IMR-90 (cell line): Measurements from ENCODE around the gene PODXL2. TPM values are rescaled to one million over a fixed set of nuclear protein-coding genes. Genes with fewer than 3 reads are reported as not detected.
A peak's percentile ranks its signal among the peaks of the same experiment; 100 is the strongest.

Experiments
- ATAC-seq: fragments of 200-7000 bp; cut with Tn5 transposase; 2 replicates; pipeline ENCODE4 v1.9.1; 2020; ENCODE audit warnings: low read depth, mild to moderate bottlenecking, moderate library complexity
- BruUV-seq: library from RNA; stranded (reverse); fragments of 400-500 nt; replicated peaks from 2 replicates; lab custom pipeline; 2021; lab: Mats Ljungman, UMichigan
- CTCF ChIA-PET: fragments of 300-600 bp; formaldehyde crosslinking; extraction: SDS; loops from one replicate; lab custom pipeline; 2021; ENCODE audit warnings: antibody characterized with exemption; lab: Yijun Ruan, JAX
- POLR2A ChIA-PET: fragments of 300-600 bp; sonication (Branson Sonifier 250); formaldehyde crosslinking; loops from one replicate; lab custom pipeline; 2022; ENCODE audit warnings: antibody characterized with exemption; ENCODE audit not compliant: unreplicated experiment; lab: Charles Lee
- DNase-seq: peaks from one replicate; pipeline ENCODE4 v3.0.0; 2013
- H2AFZ ChIP-seq: replicated peaks from 2 replicates; pipeline ENCODE3; 2013; ENCODE audit warnings: low read length, mild to moderate bottlenecking; ENCODE audit not compliant: poor library complexity
- H2AK5ac ChIP-seq: 2 replicates; pipeline ENCODE4 v1.6.1; 2013; ENCODE audit warnings: low read depth, low read length, inconsistent platforms
- H2AK9ac ChIP-seq: replicated peaks from 2 replicates; pipeline ENCODE3; 2013; ENCODE audit warnings: mild to moderate bottlenecking, low read depth, low read length, moderate library complexity; ENCODE audit not compliant: poor library complexity
- H2BK120ac ChIP-seq: 2 replicates; pipeline ENCODE4 v1.6.1; 2013; ENCODE audit warnings: low read depth, low read length, inconsistent platforms
- H2BK15ac ChIP-seq: 3 replicates; pipeline ENCODE4 v1.6.1; 2013; ENCODE audit warnings: low read depth, low read length, inconsistent platforms
- H2BK20ac ChIP-seq: 2 replicates; pipeline ENCODE4 v1.6.1; 2013; ENCODE audit warnings: low read depth, mild to moderate bottlenecking, inconsistent platforms, low read length, moderate library complexity
- H2BK5ac ChIP-seq: 2 replicates; pipeline ENCODE4 v1.6.1; 2013; ENCODE audit warnings: mild to moderate bottlenecking, low read depth, low read length, inconsistent platforms; ENCODE audit not compliant: poor library complexity, severe bottlenecking
- H3K14ac ChIP-seq: replicated peaks from 2 replicates; pipeline ENCODE4 v1.6.1; 2013; ENCODE audit warnings: low read depth, low read length, inconsistent platforms
- H3K18ac ChIP-seq: 2 replicates; pipeline ENCODE4 v1.6.1; 2013; ENCODE audit warnings: low read depth, low read length, control low read depth
- H3K23ac ChIP-seq: 2 replicates; pipeline ENCODE4 v1.6.1; 2013; ENCODE audit warnings: low read depth, low read length, inconsistent platforms
- H3K27ac ChIP-seq: 2 replicates; pipeline ENCODE4 v1.5.1; 2013; ENCODE audit warnings: mild to moderate bottlenecking, control low read depth, low read length; ENCODE audit not compliant: insufficient read depth
- H3K27me3 ChIP-seq: 2 replicates; pipeline ENCODE4 v1.6.1; 2013; ENCODE audit warnings: low read length; ENCODE audit not compliant: control insufficient read depth, insufficient read depth
- H3K36me3 ChIP-seq: 2 replicates; pipeline ENCODE4 v1.6.1; 2013; ENCODE audit warnings: low read length, mixed read lengths; ENCODE audit not compliant: control insufficient read depth, insufficient read depth
- H3K4ac ChIP-seq: 2 replicates; pipeline ENCODE4 v1.6.1; 2013; ENCODE audit warnings: low read depth, low read length, inconsistent platforms
- H3K4me1 ChIP-seq: 2 replicates; pipeline ENCODE4 v1.6.1; 2013; ENCODE audit warnings: low read length, mixed read lengths; ENCODE audit not compliant: control insufficient read depth, insufficient read depth
- H3K4me2 ChIP-seq: 2 replicates; pipeline ENCODE4 v1.6.1; 2013; ENCODE audit warnings: low read depth, mild to moderate bottlenecking, control low read depth, low read length, moderate library complexity
- H3K4me3 ChIP-seq: 2 replicates; pipeline ENCODE4 v1.5.1; 2013; ENCODE audit warnings: low read depth, mild to moderate bottlenecking, control low read depth, low read length, moderate library complexity; ENCODE audit not compliant: insufficient read depth
- H3K56ac ChIP-seq: 2 replicates; pipeline ENCODE4 v1.6.1; 2013; ENCODE audit warnings: low read length, inconsistent platforms; ENCODE audit not compliant: insufficient read depth; ENCODE audit errors: extremely low read depth
- H3K79me1 ChIP-seq, 2 experiments: 2 replicates each; pipeline ENCODE4 v1.6.1; 2013; ENCODE audit warnings: low read length in 2 of 2, inconsistent platforms in 1 of 2, low read depth in 1 of 2
- H3K9ac ChIP-seq: 2 replicates; pipeline ENCODE4 v1.6.1; 2013; ENCODE audit warnings: low read depth, low read length, control low read depth
- H3K9me1 ChIP-seq: 2 replicates; pipeline ENCODE4 v1.6.1; 2013; ENCODE audit warnings: low read length, inconsistent platforms; ENCODE audit not compliant: insufficient read depth
- H3K9me3 ChIP-seq: 2 replicates; pipeline ENCODE4 v1.6.1; 2013; ENCODE audit warnings: low read length; ENCODE audit not compliant: control insufficient read depth, insufficient read depth
- H4K20me1 ChIP-seq: 2 replicates; pipeline ENCODE4 v1.6.1; 2013; ENCODE audit warnings: low read length, inconsistent platforms; ENCODE audit not compliant: insufficient read depth
- H4K5ac ChIP-seq: 2 replicates; pipeline ENCODE4 v1.6.1; 2013; ENCODE audit warnings: mild to moderate bottlenecking, low read depth, low read length, control low read depth
- H4K8ac ChIP-seq, 2 experiments: 2 replicates each; pipeline ENCODE4 v1.6.1; 2013; ENCODE audit warnings: low read depth in 2 of 2, low read length in 2 of 2, control low read depth in 1 of 2, inconsistent platforms in 1 of 2
- H4K91ac ChIP-seq: 2 replicates; pipeline ENCODE4 v1.6.1; 2013; ENCODE audit warnings: low read depth, low read length, inconsistent platforms; ENCODE audit not compliant: insufficient read depth
- BHLHE40 ChIP-seq: fragments of 150-350 bp; IDR thresholded peaks from 2 replicates; pipeline ENCODE4 v1.6.1; 2016; ENCODE audit warnings: mild to moderate bottlenecking, low read depth, low read length
- CEBPB ChIP-seq: IDR thresholded peaks from 2 replicates; pipeline ENCODE4 v1.6.1; 2012; ENCODE audit warnings: low read depth, low read length, improper control_type of control experiment
- CHD1 ChIP-seq: IDR thresholded peaks from 2 replicates; pipeline ENCODE4 v1.6.1; 2012; ENCODE audit warnings: low read depth, low read length, improper control_type of control experiment
- FOS ChIP-seq: fragments of 150-350 bp; IDR thresholded peaks from 2 replicates; pipeline ENCODE4 v1.6.1; 2016; ENCODE audit warnings: low read depth, low read length
- MAFK ChIP-seq: IDR thresholded peaks from 2 replicates; pipeline ENCODE4 v1.6.1; 2012; ENCODE audit warnings: low read depth, low read length, improper control_type of control experiment
- MAZ ChIP-seq: IDR thresholded peaks from 2 replicates; pipeline ENCODE4 v1.6.1; 2012; ENCODE audit warnings: low read depth, mild to moderate bottlenecking, low read length, improper control_type of control experiment, moderate library complexity, borderline replicate concordance
- MXI1 ChIP-seq: IDR thresholded peaks from 2 replicates; pipeline ENCODE4 v1.6.1; 2012; ENCODE audit warnings: low read depth, mild to moderate bottlenecking, low read length, moderate library complexity, borderline replicate concordance
- NFE2L2 ChIP-seq: fragments of 150-350 bp; IDR thresholded peaks from 2 replicates; pipeline ENCODE4 v1.6.1; 2016; ENCODE audit warnings: low read depth, mild to moderate bottlenecking, low read length
- POLR2A ChIP-seq: IDR thresholded peaks from 2 replicates; pipeline ENCODE4 v1.6.1; 2012; ENCODE audit warnings: mild to moderate bottlenecking, low read depth, low read length
- RAD21 ChIP-seq: IDR thresholded peaks from 2 replicates; pipeline ENCODE4 v1.6.1; 2012; ENCODE audit warnings: low read length, improper control_type of control experiment
- RCOR1 ChIP-seq: IDR thresholded peaks from 2 replicates; pipeline ENCODE4 v1.6.1; 2012; ENCODE audit warnings: mild to moderate bottlenecking, low read length, improper control_type of control experiment; ENCODE audit not compliant: insufficient replicate concordance
- RFX5 ChIP-seq: IDR thresholded peaks from 2 replicates; pipeline ENCODE4 v1.8.0; 2012; ENCODE audit warnings: low read depth, mild to moderate bottlenecking, low read length, moderate library complexity
- SMC3 ChIP-seq: fragments of 150-350 bp; IDR thresholded peaks from 2 replicates; pipeline ENCODE4 v1.6.1; 2016; ENCODE audit warnings: low read depth, mild to moderate bottlenecking, antibody characterized with exemption, low read length, moderate library complexity
- WGBS, 2 experiments: methylation state at CpG; one replicate each; pipeline versions ENCODE4 v1.1.5 to v1.1.7; 2013; ENCODE audit warnings: missing lambda C conversion rate in 2 of 2; ENCODE audit not compliant: insufficient read length in 1 of 2; ENCODE audit errors: extremely low coverage in 2 of 2; 5-methylcytosine and 5-hydroxymethylcytosine counted together
- dilution Hi-C: fragments of 300-500 bp; cut with HindIII; formaldehyde crosslinking; loops from one replicate; pipeline ENCODE4 v1.14.3; 2018; ENCODE audit warnings: low sequenced_read_pairs; ENCODE audit not compliant: unreplicated experiment
- in situ Hi-C: fragments of 300-500 bp; cut with MboI; formaldehyde crosslinking; loops from 3 replicates; pipeline ENCODE4 v1.14.3; 2019; ENCODE audit warnings: low sequenced_read_pairs, inconsistent platforms, mixed read lengths
- intact Hi-C: fragments of 100-400 bp; cut with micrococcal nuclease; formaldehyde crosslinking; loops from 2 replicates; pipeline ENCODE4 v1.10.0; 2022
- polyA plus RNA-seq, 3 experiments: library from polyadenylated mRNA; depleted of rRNA; stranded (reverse); fragments of >200 nt; gene quantifications; 2 replicates each; pipeline ENCODE4 v1.2.3, GENCODE V29; 2012; ENCODE audit warnings: low replicate concordance in 1 of 3
- total RNA-seq: library from RNA; depleted of rRNA; stranded (reverse); fragments of >200 nt; gene quantifications from 2 replicates; pipeline ENCODE4 v1.2.3, GENCODE V29; 2012
- TF ChIP-seq, protein P1 (sequence below): fragments of 150-350 bp; IDR thresholded peaks from 2 replicates; pipeline ENCODE4 v1.6.1; 2017; ENCODE audit warnings: mild to moderate bottlenecking, antibody characterized with exemption, low read length, low read depth
- TF ChIP-seq, protein P2 (sequence below): conservative IDR thresholded peaks from 2 replicates; pipeline ENCODE4 v1.5.1; 2012; ENCODE audit warnings: mild to moderate bottlenecking, low read depth, low read length, improper control_type of control experiment
- TF ChIP-seq, protein P3 (sequence below): fragments of 150-350 bp; IDR thresholded peaks from 2 replicates; pipeline ENCODE4 v1.6.1; 2016; ENCODE audit warnings: low read depth, mild to moderate bottlenecking, low read length, moderate library complexity, borderline replicate concordance

Gene PODXL2
- total and polyA plus RNA-seq, 2 of the 4 experiments (the other 2 are of a cell fraction), result 1.6 to 5.4 TPM

DNA sequence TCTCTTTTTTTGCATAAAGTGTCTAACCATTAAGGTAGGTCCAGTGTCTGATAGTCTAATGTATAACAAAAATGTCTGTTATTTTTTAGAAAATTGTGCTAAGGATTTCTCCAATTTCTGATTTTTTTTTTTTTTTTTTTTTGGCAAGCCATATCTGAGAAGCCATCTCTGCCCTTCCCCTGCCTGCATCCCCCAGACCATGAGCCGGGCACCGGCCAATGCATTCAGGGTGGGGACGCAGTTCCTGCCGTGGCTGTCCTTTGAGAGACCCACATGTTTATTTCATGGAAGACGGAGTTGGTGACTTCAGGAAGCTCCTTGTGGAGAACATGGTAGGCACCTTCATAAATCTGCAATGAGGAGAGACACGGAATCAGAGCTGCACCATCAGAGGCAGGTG, 63.0 kb downstream of the PODXL2 start:
- POLR2A ChIA-PET, result no interaction called here
- H3K4me1 ChIP-seq, result peaks cover 31% of the 10 kb centered on the region
- H4K20me1 ChIP-seq, result no peaks in the 10 kb centered on the region
- WGBS, 2 experiments, result 92% methylated on average over 2 of the region's 6 CpGs; no CpG with 5 or more reads in 1 of the 2 experiments
- no peak overlapping the region for H3K27ac ChIP-seq
- peaks cover 12% of the 10 kb centered on the region; the same call in 1 of the 2 replicates for H3K36me3 ChIP-seq
- peak overlapping the region; percentile 98 for H2BK120ac ChIP-seq
- no peak overlapping the region for H3K14ac ChIP-seq
- no peak for TF ChIP-seq MAFK
- TF ChIP-seq CEBPB, result no peak
- TF ChIP-seq, protein P1, sequence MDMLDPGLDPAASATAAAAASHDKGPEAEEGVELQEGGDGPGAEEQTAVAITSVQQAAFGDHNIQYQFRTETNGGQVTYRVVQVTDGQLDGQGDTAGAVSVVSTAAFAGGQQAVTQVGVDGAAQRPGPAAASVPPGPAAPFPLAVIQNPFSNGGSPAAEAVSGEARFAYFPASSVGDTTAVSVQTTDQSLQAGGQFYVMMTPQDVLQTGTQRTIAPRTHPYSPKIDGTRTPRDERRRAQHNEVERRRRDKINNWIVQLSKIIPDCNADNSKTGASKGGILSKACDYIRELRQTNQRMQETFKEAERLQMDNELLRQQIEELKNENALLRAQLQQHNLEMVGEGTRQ, result no peak
- TF ChIP-seq, protein P2, sequence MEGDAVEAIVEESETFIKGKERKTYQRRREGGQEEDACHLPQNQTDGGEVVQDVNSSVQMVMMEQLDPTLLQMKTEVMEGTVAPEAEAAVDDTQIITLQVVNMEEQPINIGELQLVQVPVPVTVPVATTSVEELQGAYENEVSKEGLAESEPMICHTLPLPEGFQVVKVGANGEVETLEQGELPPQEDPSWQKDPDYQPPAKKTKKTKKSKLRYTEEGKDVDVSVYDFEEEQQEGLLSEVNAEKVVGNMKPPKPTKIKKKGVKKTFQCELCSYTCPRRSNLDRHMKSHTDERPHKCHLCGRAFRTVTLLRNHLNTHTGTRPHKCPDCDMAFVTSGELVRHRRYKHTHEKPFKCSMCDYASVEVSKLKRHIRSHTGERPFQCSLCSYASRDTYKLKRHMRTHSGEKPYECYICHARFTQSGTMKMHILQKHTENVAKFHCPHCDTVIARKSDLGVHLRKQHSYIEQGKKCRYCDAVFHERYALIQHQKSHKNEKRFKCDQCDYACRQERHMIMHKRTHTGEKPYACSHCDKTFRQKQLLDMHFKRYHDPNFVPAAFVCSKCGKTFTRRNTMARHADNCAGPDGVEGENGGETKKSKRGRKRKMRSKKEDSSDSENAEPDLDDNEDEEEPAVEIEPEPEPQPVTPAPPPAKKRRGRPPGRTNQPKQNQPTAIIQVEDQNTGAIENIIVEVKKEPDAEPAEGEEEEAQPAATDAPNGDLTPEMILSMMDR, result no peak
- no peak for TF ChIP-seq MAZ
- TF ChIP-seq RFX5, result no peak
- TF ChIP-seq RAD21, result no peak
- TF ChIP-seq SMC3, result no peak
- no peak for TF ChIP-seq BHLHE40
- TF ChIP-seq POLR2A, result no peak
- TF ChIP-seq MXI1, result no peak
- TF ChIP-seq RCOR1, result no peak
- TF ChIP-seq, protein P3, sequence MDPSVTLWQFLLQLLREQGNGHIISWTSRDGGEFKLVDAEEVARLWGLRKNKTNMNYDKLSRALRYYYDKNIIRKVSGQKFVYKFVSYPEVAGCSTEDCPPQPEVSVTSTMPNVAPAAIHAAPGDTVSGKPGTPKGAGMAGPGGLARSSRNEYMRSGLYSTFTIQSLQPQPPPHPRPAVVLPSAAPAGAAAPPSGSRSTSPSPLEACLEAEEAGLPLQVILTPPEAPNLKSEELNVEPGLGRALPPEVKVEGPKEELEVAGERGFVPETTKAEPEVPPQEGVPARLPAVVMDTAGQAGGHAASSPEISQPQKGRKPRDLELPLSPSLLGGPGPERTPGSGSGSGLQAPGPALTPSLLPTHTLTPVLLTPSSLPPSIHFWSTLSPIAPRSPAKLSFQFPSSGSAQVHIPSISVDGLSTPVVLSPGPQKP, result no peak
- no peak for TF ChIP-seq FOS
- no peak for TF ChIP-seq NFE2L2
- no peak for TF ChIP-seq CHD1
- no peak overlapping the region for H2BK20ac ChIP-seq
- no peak overlapping the region for H2AK5ac ChIP-seq
- CTCF ChIA-PET, result no interaction called here
- no peak for ATAC-seq
- H3K27me3 ChIP-seq, result no peaks in the 10 kb centered on the region
- no peak overlapping the region for H3K9ac ChIP-seq
- H2AFZ ChIP-seq, result no peak overlapping the region
- H3K4me2 ChIP-seq, result no peak overlapping the region
- H3K9me1 ChIP-seq, result peaks cover 31% of the 10 kb centered on the region
- in situ Hi-C loops, result no loop called here
- intact Hi-C loops, result loop anchor here (2.0 kb wide), 4 partner anchors 39 to 361 kb away; partner anchors contain the start of gene SEC61A1
- H4K8ac ChIP-seq, result 0 out of 4 replicates have a peak overlapping the region, but pooled peaks of 1 of the 2 experiments have one; percentile 13
- DNase-seq, result no peak
- H3K56ac ChIP-seq, result no peak overlapping the region
- no peak overlapping the region for H3K18ac ChIP-seq
- no peak overlapping the region for H2AK9ac ChIP-seq
- H3K23ac ChIP-seq, result no peak overlapping the region
- H3K79me1 ChIP-seq, result peaks cover 0 to 41% of the 10 kb centered on the region in 2 experiments; a peak in 2 of 4 replicates
- H4K91ac ChIP-seq, result no peak overlapping the region
- no peak overlapping the region for H4K5ac ChIP-seq
- H2BK5ac ChIP-seq, result no peak overlapping the region
- H3K9me3 ChIP-seq, result no peaks in the 10 kb centered on the region
- BruUV-seq, result no TSS peak
- dilution Hi-C loops, result no loop called here
- no peak overlapping the region for H2BK15ac ChIP-seq
- H3K4ac ChIP-seq, result no peak overlapping the region; the same call in 1 of the 2 replicates
- H3K4me3 ChIP-seq, result no peak overlapping the region
